PC-9 (cell line): ENCODE results near the gene ISOC2. TPM values are rescaled to one million over a fixed set of nuclear protein-coding genes. Genes with fewer than 3 reads are reported as not detected.

ENCODE experiments used
- BruUV-seq: library from RNA; stranded (reverse); fragments of 400-500 nt; replicated peaks from 2 replicates; lab custom pipeline; 2021; lab: Mats Ljungman, UMichigan
- CTCF ChIA-PET: fragments of 300-600 bp; sonication (Branson Sonifier 250); formaldehyde crosslinking; loops from one replicate; lab custom pipeline; 2022; ENCODE audit warnings: antibody characterized with exemption; lab: Charles Lee
- POLR2A ChIA-PET: fragments of 300-600 bp; sonication (Branson Sonifier 250); formaldehyde crosslinking; loops from one replicate; lab custom pipeline; 2022; ENCODE audit warnings: antibody characterized with exemption; ENCODE audit not compliant: unreplicated experiment; lab: Charles Lee
- DNase-seq, 2 experiments: peaks; one replicate each; pipeline versions ENCODE4 v3.0.0 to v3.0.0-alpha.2; 2015 to 2022; ENCODE audit warnings: mixed read lengths in 1 of 2
- H2AFZ ChIP-seq: fragments of 200-600 bp; sonication (generic); 2 replicates; pipeline ENCODE4 v1.8.1; 2017; ENCODE audit warnings: antibody characterized with exemption
- H3F3A ChIP-seq: fragments of 200-600 bp; sonication (generic); 2 replicates; pipeline ENCODE4 v1.8.1; 2017; ENCODE audit warnings: antibody characterized with exemption, mild to moderate bottlenecking, low read depth; ENCODE audit not compliant: insufficient read depth
- H3K27ac ChIP-seq: fragments of 200-600 bp; sonication (generic); 2 replicates; pipeline ENCODE4 v1.6.1; 2016; ENCODE audit warnings: mixed run types
- H3K27me3 ChIP-seq: fragments of 200-600 bp; sonication (generic); 2 replicates; pipeline ENCODE4 v1.6.1; 2016; ENCODE audit warnings: low read depth, mixed run types; ENCODE audit not compliant: insufficient read depth
- H3K36me3 ChIP-seq: fragments of 200-600 bp; sonication (generic); 2 replicates; pipeline ENCODE4 v1.6.1; 2016; ENCODE audit warnings: low read depth, mixed run types
- H3K4me1 ChIP-seq: fragments of 200-600 bp; sonication (generic); replicated peaks from 2 replicates; pipeline ENCODE4 v1.6.1; 2016; ENCODE audit warnings: mixed run types; ENCODE audit not compliant: insufficient read depth
- H3K4me2 ChIP-seq: fragments of 200-600 bp; sonication (generic); 2 replicates; pipeline ENCODE4 v1.6.1; 2017; ENCODE audit warnings: mixed run types
- H3K4me3 ChIP-seq: fragments of 200-600 bp; sonication (generic); 2 replicates; pipeline ENCODE4 v1.6.1; 2016; ENCODE audit warnings: mixed run types
- H3K79me2 ChIP-seq: fragments of 200-600 bp; sonication (generic); 2 replicates; pipeline ENCODE4 v1.6.1; 2017; ENCODE audit warnings: low read depth, mixed run types
- H3K9me2 ChIP-seq: fragments of 200-600 bp; sonication (generic); 2 replicates; pipeline ENCODE4 v1.8.1; 2017; ENCODE audit warnings: mild to moderate bottlenecking; ENCODE audit not compliant: insufficient read depth
- H3K9me3 ChIP-seq: fragments of 200-600 bp; sonication (generic); 2 replicates; pipeline ENCODE4 v1.8.1; 2016; ENCODE audit warnings: low read depth; ENCODE audit not compliant: insufficient read depth
- H4K20me1 ChIP-seq: fragments of 200-600 bp; sonication (generic); 2 replicates; pipeline ENCODE4 v1.8.1; 2017; ENCODE audit not compliant: insufficient read depth
- EZH2 ChIP-seq: fragments of 200-600 bp; sonication (generic); IDR thresholded peaks from 2 replicates; pipeline ENCODE4 v1.8.0; 2017; ENCODE audit warnings: antibody characterized with exemption, low read depth
- intact Hi-C: fragments of 100-400 bp; cut with micrococcal nuclease; formaldehyde crosslinking; loops from one replicate; pipeline ENCODE4 v1.10.0; 2022; ENCODE audit not compliant: unreplicated experiment
- total RNA-seq: library from RNA; stranded (reverse); gene quantifications from 2 replicates; pipeline ENCODE4 v1.2.3, GENCODE V29; 2021
- TF ChIP-seq, protein P1 (sequence below): fragments of 200-600 bp; sonication (generic); conservative IDR thresholded peaks from 2 replicates; pipeline ENCODE4 v1.6.1; 2017; ENCODE audit warnings: mixed run types, antibody characterized with exemption, mild to moderate bottlenecking, moderate library complexity

ISOC2 gene
- total RNA-seq, 1 experiment from 2014 or later = 92.4 TPM

DNA sequence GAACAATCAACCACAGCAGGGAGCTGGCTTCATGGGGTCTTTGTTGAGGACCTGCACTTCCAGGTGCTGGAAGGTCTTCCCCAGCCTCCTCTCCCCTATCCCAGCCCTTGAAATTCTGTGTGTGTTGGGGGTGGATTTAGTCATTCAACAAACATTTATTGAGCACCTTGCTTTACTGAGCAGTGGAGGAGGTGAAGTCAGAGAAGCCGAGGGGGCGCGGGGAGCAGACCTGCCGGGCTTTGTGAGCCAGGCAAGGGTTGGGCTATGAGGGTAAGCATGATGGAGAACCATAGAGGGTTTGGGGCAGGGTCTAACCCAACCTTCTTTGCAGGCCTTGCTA, 6.6 kb upstream of the ISOC2 start:
- Histone ChIP-seq H3K4me3 (no peak overlapping the region), H3F3A (peaks cover 39% of the 10 kb centered on the region), H3K9me2 (no peaks in the 10 kb centered on the region), H3K9me3 (no peaks in the 10 kb centered on the region), H3K27ac (no peak overlapping the region), H3K36me3 (no peaks in the 10 kb centered on the region), H3K4me1 (peaks cover 24% of the 10 kb centered on the region), H3K79me2 (peaks cover 13% of the 10 kb centered on the region), H2AFZ (no peak overlapping the region), H3K27me3 (no peaks in the 10 kb centered on the region), H4K20me1 (no peaks in the 10 kb centered on the region), H3K4me2 (peak overlapping the region; percentile 40)
- no TSS peak for BruUV-seq
- ChIA-PET POLR2A (no interaction called here), CTCF (interaction anchor here (0.6 to 1.6 kb wide), 7 partner anchors 9 to 364 kb away, joined by 3 to 13 read pairs (median 4); partner anchors contain the start of gene ZNF628)
- intact Hi-C loops = no loop called here
- DNase-seq = no peak
- no peak for TF ChIP-seq EZH2
- TF ChIP-seq, protein P1, sequence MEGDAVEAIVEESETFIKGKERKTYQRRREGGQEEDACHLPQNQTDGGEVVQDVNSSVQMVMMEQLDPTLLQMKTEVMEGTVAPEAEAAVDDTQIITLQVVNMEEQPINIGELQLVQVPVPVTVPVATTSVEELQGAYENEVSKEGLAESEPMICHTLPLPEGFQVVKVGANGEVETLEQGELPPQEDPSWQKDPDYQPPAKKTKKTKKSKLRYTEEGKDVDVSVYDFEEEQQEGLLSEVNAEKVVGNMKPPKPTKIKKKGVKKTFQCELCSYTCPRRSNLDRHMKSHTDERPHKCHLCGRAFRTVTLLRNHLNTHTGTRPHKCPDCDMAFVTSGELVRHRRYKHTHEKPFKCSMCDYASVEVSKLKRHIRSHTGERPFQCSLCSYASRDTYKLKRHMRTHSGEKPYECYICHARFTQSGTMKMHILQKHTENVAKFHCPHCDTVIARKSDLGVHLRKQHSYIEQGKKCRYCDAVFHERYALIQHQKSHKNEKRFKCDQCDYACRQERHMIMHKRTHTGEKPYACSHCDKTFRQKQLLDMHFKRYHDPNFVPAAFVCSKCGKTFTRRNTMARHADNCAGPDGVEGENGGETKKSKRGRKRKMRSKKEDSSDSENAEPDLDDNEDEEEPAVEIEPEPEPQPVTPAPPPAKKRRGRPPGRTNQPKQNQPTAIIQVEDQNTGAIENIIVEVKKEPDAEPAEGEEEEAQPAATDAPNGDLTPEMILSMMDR = peak; percentile 59; the same call in 1 of the 2 replicates

DNA sequence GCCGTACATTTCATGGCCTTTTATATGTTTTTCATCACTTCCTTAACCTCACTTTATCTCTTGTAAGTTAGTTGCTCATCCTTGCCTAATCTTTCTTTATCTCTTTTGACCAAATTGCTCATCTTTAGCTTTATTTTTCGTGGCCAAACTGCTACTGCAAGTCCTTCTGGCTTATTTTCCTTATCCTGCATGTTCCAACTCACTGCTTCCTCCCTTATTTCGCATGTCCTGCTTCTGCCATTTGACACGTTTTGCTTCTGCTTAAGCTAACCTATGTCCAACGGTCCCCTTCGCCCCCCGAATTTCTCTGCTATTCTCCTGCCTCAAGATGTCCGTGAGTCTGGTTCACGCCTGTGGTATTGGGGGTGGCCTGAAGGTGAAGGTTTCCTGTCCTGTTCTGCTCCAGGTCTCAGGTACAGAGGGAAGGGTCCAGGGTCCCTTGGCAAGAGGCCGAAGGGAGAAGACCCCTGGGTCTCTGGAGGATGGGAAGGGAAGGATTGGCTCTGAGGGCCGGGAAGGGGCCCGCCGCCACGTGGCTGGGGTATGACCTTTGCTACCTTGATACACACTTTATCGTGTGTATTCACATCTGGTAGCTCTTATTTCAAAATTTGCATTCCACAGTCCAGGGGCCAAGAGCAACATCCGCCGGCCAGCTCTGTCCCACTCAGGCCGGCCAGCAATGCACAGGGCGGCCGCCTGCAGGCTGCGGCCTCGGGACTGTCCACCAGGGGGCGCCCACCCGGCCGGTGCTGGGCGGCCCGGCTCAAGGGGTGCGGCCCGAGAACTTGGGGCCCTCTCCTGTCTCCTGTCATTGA, 6.0 kb upstream of the ISOC2 start:
- intact Hi-C loops = no loop called here
- H3K4me1 ChIP-seq = peaks cover 20% of the 10 kb centered on the region
- TF ChIP-seq EZH2 = no peak
- TF ChIP-seq, protein P1 = peak; percentile 100
- ChIA-PET CTCF (interaction anchor here (0.6 to 1.6 kb wide), 12 partner anchors 8 to 392 kb away, joined by 3 to 13 read pairs (median 3); partner anchors contain the start of gene ZNF628), POLR2A (interaction anchor here (0.6 to 0.7 kb wide), 2 partner anchors 24 to 37 kb away, joined by 5 to 7 read pairs; no protein-coding TSS in a partner anchor)
- H2AFZ ChIP-seq = no peak overlapping the region
- peaks cover 40% of the 10 kb centered on the region for H3F3A ChIP-seq
- peak overlapping the region; percentile 40 for H3K4me2 ChIP-seq
- no TSS peak for BruUV-seq
- peak in 1 of 2 experiments; percentile 77 for DNase-seq
- H3K36me3 ChIP-seq = no peaks in the 10 kb centered on the region
- no peak overlapping the region for H3K27ac ChIP-seq
- H3K9me3 ChIP-seq = no peaks in the 10 kb centered on the region
- no peaks in the 10 kb centered on the region for H4K20me1 ChIP-seq
- H3K79me2 ChIP-seq = peaks cover 13% of the 10 kb centered on the region
- H3K9me2 ChIP-seq = no peaks in the 10 kb centered on the region
- H3K27me3 ChIP-seq = no peaks in the 10 kb centered on the region
- H3K4me3 ChIP-seq = no peak overlapping the region

DNA sequence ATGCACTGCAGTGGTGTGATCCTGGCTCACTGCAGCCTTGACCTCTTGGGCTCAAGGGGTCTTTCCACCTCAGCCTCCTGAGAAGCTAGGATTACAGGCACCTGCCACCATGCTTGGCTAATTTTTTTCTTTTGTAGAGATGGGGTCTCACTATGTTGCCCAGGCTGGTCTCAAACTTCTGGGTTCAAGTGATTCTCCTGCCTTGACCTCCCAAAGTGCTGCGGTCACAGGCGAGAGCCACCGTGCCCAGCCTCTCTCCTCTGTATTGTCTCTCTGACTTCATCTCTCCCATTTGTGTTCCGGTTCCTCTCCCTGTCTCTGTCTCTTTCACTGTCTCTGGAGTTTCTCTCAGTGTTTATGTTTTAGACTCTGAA, 4.8 kb upstream of the ISOC2 start:
- H3K27ac ChIP-seq = no peak overlapping the region
- peaks cover 7% of the 10 kb centered on the region for H3K79me2 ChIP-seq
- ChIA-PET POLR2A (no interaction called here), CTCF (no interaction called here)
- H4K20me1 ChIP-seq = no peaks in the 10 kb centered on the region
- intact Hi-C loops = no loop called here
- H3K27me3 ChIP-seq = no peaks in the 10 kb centered on the region
- H3K9me2 ChIP-seq = no peaks in the 10 kb centered on the region
- H3K4me2 ChIP-seq = no peak overlapping the region
- TF ChIP-seq EZH2 = no peak
- TF ChIP-seq, protein P1 = no peak
- peaks cover 15% of the 10 kb centered on the region for H3K4me1 ChIP-seq
- no peaks in the 10 kb centered on the region for H3K9me3 ChIP-seq
- no peak overlapping the region for H3K4me3 ChIP-seq
- H2AFZ ChIP-seq = no peak overlapping the region
- DNase-seq = no peak
- no TSS peak for BruUV-seq
- H3K36me3 ChIP-seq = no peaks in the 10 kb centered on the region
- H3F3A ChIP-seq = peaks cover 35% of the 10 kb centered on the region
